Measurements from ENCODE around the gene CADPS2.
A peak's percentile ranks its signal among the peaks of the same experiment; 100 is the strongest.

The CADPS2 gene

DNA sequence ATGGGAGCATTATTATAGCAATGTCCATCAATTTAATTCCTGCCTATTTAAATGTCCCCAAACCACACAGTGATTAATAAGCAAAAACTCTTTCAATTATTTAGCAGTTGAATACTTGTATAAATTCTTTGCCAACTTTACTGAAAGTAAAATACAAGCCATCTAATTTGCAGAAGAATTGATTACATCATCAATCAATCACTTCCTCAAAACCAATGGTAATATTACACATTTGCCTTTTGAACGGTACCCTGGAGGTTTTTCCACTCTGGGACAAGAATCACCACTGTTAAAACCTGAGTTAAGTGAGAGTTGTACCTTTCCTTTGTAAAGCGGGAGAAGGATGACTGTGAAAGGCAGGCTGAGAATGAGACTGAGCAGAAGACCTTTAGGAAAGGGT lies 280.3 kb downstream of the CADPS2 start:
- TF ChIP-seq SIN3A (IDR thresholded peaks at IDR 0.05; ENCODE audit: borderline replicate concordance, insufficient read depth, low read length) (no peak), TAF1 (IDR thresholded peaks at IDR 0.05; ENCODE audit: borderline replicate concordance, insufficient read depth, low read length) (no peak), REST (IDR thresholded peaks at IDR 0.05; ENCODE audit: insufficient read depth in 1 of 2, low read depth in 2 of 2, low read length in 2 of 2) (no peak), POLR2AphosphoS5 (IDR thresholded peaks at IDR 0.05; ENCODE audit: low read depth, low read length) (no peak), FOXP2 (optimal IDR thresholded peaks at IDR 0.05; ENCODE audit: borderline replicate concordance, extremely low read depth, extremely low read length, insufficient read depth) (no peak)

- TF ChIP-seq FOXP2 (optimal IDR thresholded peaks at IDR 0.05; ENCODE audit: borderline replicate concordance, extremely low read depth, extremely low read length, insufficient read depth) (no peak), REST (IDR thresholded peaks at IDR 0.05; ENCODE audit: insufficient read depth in 1 of 2, low read depth in 2 of 2, low read length in 2 of 2) (peak in 1 of 2 experiments; percentile 82; a peak in 2 of 4 replicates), TAF1 (IDR thresholded peaks at IDR 0.05; ENCODE audit: borderline replicate concordance, insufficient read depth, low read length) (no peak), POLR2AphosphoS5 (IDR thresholded peaks at IDR 0.05; ENCODE audit: low read depth, low read length) (no peak), SIN3A (IDR thresholded peaks at IDR 0.05; ENCODE audit: borderline replicate concordance, insufficient read depth, low read length) (no peak)
Measured at GRCh38 chr7:122604251-122604650, 282.0 kb downstream of the CADPS2 start.

DNA sequence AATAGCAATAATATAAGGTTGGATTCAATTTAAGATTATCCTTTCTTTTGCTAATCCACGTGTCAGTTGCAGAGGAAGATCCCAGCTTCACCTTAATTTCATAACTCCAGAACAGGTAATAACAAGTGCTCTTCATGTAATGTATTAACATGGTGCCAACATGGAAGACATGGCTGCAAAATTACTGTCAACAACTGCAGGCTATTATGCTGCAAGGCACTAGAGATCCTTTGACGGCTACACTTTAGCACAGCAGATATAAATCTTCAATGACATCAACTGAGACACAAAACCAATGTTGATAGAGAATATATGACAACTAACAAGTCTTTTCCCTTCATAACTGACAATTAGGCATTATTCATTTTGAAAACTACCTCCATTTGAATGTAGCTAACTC lies 283.5 kb downstream of the CADPS2 start:
- TF ChIP-seq SIN3A (IDR thresholded peaks at IDR 0.05; ENCODE audit: borderline replicate concordance, insufficient read depth, low read length) (no peak), REST (IDR thresholded peaks at IDR 0.05; ENCODE audit: insufficient read depth in 1 of 2, low read depth in 2 of 2, low read length in 2 of 2) (no peak), TAF1 (IDR thresholded peaks at IDR 0.05; ENCODE audit: borderline replicate concordance, insufficient read depth, low read length) (no peak), POLR2AphosphoS5 (IDR thresholded peaks at IDR 0.05; ENCODE audit: low read depth, low read length) (no peak), FOXP2 (optimal IDR thresholded peaks at IDR 0.05; ENCODE audit: borderline replicate concordance, extremely low read depth, extremely low read length, insufficient read depth) (no peak)

DNA sequence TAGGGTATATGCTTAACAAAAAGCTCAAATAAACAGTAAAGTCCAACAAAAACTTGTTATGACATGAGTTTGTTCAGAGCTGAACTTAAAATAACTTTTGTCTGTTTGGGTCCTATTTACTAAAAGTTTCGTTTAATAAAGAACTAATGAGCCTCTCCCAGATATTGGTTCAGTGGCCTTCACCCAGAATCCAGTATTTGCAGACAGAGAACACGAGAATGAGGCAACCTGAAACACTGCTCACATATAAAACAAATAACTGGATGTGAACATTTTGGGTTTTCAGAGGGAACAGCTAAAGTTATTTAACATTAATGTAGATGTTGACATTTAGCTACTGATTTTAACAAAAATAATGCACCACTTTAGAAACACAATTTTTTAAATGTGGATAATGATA lies 285.6 kb downstream of the CADPS2 start:
- TF ChIP-seq TAF1 (IDR thresholded peaks at IDR 0.05; ENCODE audit: borderline replicate concordance, insufficient read depth, low read length) (no peak), POLR2AphosphoS5 (IDR thresholded peaks at IDR 0.05; ENCODE audit: low read depth, low read length) (no peak), SIN3A (IDR thresholded peaks at IDR 0.05; ENCODE audit: borderline replicate concordance, insufficient read depth, low read length) (no peak), REST (IDR thresholded peaks at IDR 0.05; ENCODE audit: insufficient read depth in 1 of 2, low read depth in 2 of 2, low read length in 2 of 2) (no peak), FOXP2 (optimal IDR thresholded peaks at IDR 0.05; ENCODE audit: borderline replicate concordance, extremely low read depth, extremely low read length, insufficient read depth) (no peak)

DNA sequence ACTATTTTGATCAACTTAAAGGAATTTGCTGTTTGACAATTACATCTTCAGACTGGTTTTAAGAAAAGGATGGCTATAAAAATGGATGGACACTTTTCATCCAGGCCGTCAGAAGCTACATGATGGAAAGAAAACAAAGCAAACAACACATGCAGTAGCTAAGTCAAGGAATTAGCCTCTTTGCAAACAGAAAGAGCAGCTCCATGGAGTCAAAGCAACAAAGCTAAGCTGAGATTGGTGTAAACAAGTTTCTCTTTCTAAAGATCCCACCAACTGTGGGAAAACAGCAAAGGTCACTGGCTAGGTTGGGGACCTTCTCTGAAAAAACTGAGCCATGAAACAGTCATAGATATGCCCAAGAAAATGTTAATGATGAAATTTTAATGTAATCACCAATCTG lies 286.2 kb downstream of the CADPS2 start:
- no peak for TF ChIP-seq TAF1 (IDR thresholded peaks at IDR 0.05; ENCODE audit: borderline replicate concordance, insufficient read depth, low read length)
- TF ChIP-seq REST (IDR thresholded peaks at IDR 0.05; ENCODE audit: insufficient read depth in 1 of 2, low read depth in 2 of 2, low read length in 2 of 2), result no peak
- no peak for TF ChIP-seq SIN3A (IDR thresholded peaks at IDR 0.05; ENCODE audit: borderline replicate concordance, insufficient read depth, low read length)
- no peak for TF ChIP-seq FOXP2 (optimal IDR thresholded peaks at IDR 0.05; ENCODE audit: borderline replicate concordance, extremely low read depth, extremely low read length, insufficient read depth)
- TF ChIP-seq POLR2AphosphoS5 (IDR thresholded peaks at IDR 0.05; ENCODE audit: low read depth, low read length), result no peak

All from PFSK-1 (cell line).